ENCODE results near the gene MOB3B. TPM values are rescaled to one million over a fixed set of nuclear protein-coding genes. Genes with fewer than 3 reads are reported as not detected.

The MOB3B gene
- total RNA-seq, 1 experiment from 2014 or later, result 0.03 TPM

DNA sequence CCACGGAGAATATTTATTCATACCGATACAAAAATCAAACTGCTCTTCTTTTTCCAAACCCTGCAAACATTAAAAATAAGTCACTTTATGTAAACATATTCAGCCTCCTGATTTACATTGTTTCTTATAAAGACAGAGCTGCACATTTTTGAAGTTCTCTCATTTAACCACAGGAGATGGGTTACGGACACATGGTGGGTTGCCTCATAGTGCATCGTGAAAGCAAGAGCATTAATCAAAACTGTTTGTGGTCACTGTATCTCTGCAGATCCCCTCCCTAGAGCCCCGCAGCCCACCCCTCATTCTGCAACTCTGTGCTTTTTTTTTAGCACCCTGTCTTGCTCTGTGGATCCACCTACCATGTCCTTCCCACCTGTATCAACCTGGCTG, 189.3 kb downstream of the MOB3B start:
- no peak for ATAC-seq
- no TSS peak for BruUV-seq (replicated peaks)
- in situ Hi-C loops (cut with HindIII; ENCODE audit: low pct_unique_long_range_greater_than_20kb, low sequenced_read_pairs), result no loop called here
- DNase-seq (ENCODE audit: low read depth, low spot score), result no peak
- TF ChIP-seq SIN3A (IDR thresholded peaks at IDR 0.05; ENCODE audit: borderline replicate concordance, insufficient read depth, low read depth, low read length) (no peak), POLR2AphosphoS5 (IDR thresholded peaks at IDR 0.05; ENCODE audit: low read depth, low read length) (no peak)
- TF ChIP-seq, protein P1, sequence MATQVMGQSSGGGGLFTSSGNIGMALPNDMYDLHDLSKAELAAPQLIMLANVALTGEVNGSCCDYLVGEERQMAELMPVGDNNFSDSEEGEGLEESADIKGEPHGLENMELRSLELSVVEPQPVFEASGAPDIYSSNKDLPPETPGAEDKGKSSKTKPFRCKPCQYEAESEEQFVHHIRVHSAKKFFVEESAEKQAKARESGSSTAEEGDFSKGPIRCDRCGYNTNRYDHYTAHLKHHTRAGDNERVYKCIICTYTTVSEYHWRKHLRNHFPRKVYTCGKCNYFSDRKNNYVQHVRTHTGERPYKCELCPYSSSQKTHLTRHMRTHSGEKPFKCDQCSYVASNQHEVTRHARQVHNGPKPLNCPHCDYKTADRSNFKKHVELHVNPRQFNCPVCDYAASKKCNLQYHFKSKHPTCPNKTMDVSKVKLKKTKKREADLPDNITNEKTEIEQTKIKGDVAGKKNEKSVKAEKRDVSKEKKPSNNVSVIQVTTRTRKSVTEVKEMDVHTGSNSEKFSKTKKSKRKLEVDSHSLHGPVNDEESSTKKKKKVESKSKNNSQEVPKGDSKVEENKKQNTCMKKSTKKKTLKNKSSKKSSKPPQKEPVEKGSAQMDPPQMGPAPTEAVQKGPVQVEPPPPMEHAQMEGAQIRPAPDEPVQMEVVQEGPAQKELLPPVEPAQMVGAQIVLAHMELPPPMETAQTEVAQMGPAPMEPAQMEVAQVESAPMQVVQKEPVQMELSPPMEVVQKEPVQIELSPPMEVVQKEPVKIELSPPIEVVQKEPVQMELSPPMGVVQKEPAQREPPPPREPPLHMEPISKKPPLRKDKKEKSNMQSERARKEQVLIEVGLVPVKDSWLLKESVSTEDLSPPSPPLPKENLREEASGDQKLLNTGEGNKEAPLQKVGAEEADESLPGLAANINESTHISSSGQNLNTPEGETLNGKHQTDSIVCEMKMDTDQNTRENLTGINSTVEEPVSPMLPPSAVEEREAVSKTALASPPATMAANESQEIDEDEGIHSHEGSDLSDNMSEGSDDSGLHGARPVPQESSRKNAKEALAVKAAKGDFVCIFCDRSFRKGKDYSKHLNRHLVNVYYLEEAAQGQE (IDR thresholded peaks at IDR 0.05; ENCODE audit: insufficient read depth in 1 of 2, low read depth in 2 of 2, low read length in 1 of 2), result no peak
- TF ChIP-seq, protein P2, sequence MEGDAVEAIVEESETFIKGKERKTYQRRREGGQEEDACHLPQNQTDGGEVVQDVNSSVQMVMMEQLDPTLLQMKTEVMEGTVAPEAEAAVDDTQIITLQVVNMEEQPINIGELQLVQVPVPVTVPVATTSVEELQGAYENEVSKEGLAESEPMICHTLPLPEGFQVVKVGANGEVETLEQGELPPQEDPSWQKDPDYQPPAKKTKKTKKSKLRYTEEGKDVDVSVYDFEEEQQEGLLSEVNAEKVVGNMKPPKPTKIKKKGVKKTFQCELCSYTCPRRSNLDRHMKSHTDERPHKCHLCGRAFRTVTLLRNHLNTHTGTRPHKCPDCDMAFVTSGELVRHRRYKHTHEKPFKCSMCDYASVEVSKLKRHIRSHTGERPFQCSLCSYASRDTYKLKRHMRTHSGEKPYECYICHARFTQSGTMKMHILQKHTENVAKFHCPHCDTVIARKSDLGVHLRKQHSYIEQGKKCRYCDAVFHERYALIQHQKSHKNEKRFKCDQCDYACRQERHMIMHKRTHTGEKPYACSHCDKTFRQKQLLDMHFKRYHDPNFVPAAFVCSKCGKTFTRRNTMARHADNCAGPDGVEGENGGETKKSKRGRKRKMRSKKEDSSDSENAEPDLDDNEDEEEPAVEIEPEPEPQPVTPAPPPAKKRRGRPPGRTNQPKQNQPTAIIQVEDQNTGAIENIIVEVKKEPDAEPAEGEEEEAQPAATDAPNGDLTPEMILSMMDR (IDR thresholded peaks at IDR 0.05), result no peak
- Histone ChIP-seq H3K4me3 (ENCODE audit: low read depth in 2 of 2, low read length in 2 of 2) (no peak overlapping the region), H3K36me3 (ENCODE audit: control insufficient read depth, insufficient read depth, low read length) (no peaks in the 10 kb centered on the region), H3K4me1 (ENCODE audit: control insufficient read depth, insufficient read depth, low read length) (no peaks in the 10 kb centered on the region), H3K27ac (ENCODE audit: low read length) (no peak overlapping the region), H3K9me3 (ENCODE audit: control insufficient read depth, insufficient read depth, low read depth, low read length) (no peaks in the 10 kb centered on the region), H3K27me3 (ENCODE audit: control insufficient read depth, insufficient read depth, low read length) (no peaks in the 10 kb centered on the region)
- ChIA-PET POLR2A (no interaction called here), CTCF (no interaction called here)
- intact Hi-C loops (cut with micrococcal nuclease; ENCODE audit: unreplicated experiment), result no loop called here

DNA sequence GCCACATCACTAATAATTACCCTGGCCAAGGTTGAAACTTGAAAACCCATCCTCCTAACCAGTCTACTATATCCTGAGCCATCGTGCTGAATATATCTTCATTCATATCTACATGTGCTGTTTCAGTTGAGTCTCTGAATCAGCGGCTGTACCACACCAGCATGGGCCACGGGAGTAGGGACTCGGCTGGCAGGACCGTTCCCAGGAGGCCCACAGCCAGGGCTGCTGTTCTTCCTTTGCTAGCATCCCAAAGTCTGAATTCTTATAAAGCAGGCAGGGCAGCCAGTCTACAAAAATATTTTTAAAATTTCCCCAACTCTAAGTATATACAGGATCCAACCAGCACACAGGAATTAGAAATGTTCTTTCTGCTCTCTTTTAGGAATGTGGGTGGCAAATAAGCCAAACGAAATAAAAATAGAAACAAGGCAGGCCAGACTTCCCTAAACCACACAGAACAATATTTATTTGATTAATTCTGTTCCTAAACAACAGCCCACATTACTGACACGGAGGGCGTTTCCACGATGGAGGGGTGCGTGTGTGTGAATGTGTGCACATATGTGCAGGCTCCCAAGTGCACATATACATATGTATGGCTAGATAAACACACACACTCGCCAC, 189.8 kb downstream of the MOB3B start:
- TF ChIP-seq, protein P1 (IDR thresholded peaks at IDR 0.05; ENCODE audit: insufficient read depth in 1 of 2, low read depth in 2 of 2, low read length in 1 of 2), result no peak
- no peak for TF ChIP-seq SIN3A (IDR thresholded peaks at IDR 0.05; ENCODE audit: borderline replicate concordance, insufficient read depth, low read depth, low read length)
- TF ChIP-seq TCF7L2 (IDR thresholded peaks at IDR 0.05; ENCODE audit: low read depth, low read length), result no peak
- TF ChIP-seq POLR2AphosphoS5 (IDR thresholded peaks at IDR 0.05; ENCODE audit: low read depth, low read length), result no peak
- TF ChIP-seq, protein P2 (IDR thresholded peaks at IDR 0.05), result no peak
- in situ Hi-C loops (cut with HindIII; ENCODE audit: low pct_unique_long_range_greater_than_20kb, low sequenced_read_pairs) (no loop called here), intact Hi-C loops (cut with micrococcal nuclease; ENCODE audit: unreplicated experiment) (no loop called here)
- H3K27ac ChIP-seq (ENCODE audit: low read length), result no peak overlapping the region
- H3K4me3 ChIP-seq (ENCODE audit: low read depth in 2 of 2, low read length in 2 of 2), result no peak overlapping the region
- ATAC-seq, result no peak
- POLR2A ChIA-PET, result no interaction called here
- CTCF ChIA-PET, result no interaction called here
- no peaks in the 10 kb centered on the region for H3K36me3 ChIP-seq (ENCODE audit: control insufficient read depth, insufficient read depth, low read length)
- H3K27me3 ChIP-seq (ENCODE audit: control insufficient read depth, insufficient read depth, low read length), result no peaks in the 10 kb centered on the region
- no TSS peak for BruUV-seq (replicated peaks)
- DNase-seq (ENCODE audit: low read depth, low spot score), result no peak
- H3K9me3 ChIP-seq (ENCODE audit: control insufficient read depth, insufficient read depth, low read depth, low read length), result no peaks in the 10 kb centered on the region
- no peaks in the 10 kb centered on the region for H3K4me1 ChIP-seq (ENCODE audit: control insufficient read depth, insufficient read depth, low read length)

Measured in Panc1 (cell line).